ENCODE results near the gene EVC2.

The EVC2 gene

GRCh38 chr4:5660185-5660584 is 48.2 kb downstream of the EVC2 start:
- no peak for DNase-seq

DNA sequence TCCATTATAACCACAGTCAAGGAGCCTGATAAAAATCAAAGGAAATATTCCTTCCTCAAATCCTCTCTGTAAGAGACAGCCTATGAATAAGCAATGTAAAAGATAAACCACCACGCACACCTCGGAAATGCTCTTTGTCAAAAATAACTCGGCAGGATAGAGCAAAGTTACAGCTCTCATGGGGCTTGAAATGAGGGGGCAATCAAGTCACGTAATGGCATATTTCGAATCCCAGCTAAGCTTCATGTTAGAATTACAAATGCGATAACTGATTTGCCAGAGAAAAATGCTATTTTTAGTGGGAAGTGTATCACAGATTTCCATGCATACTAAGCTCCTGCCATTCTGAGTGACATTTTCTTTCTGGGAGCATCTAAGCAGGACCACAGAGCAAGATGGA is 49.4 kb downstream of the EVC2 start:
- DNase-seq: no peak

- no peak for DNase-seq
Measured at GRCh38 chr4:5656415-5656814, 51.9 kb downstream of the EVC2 start.

DNA sequence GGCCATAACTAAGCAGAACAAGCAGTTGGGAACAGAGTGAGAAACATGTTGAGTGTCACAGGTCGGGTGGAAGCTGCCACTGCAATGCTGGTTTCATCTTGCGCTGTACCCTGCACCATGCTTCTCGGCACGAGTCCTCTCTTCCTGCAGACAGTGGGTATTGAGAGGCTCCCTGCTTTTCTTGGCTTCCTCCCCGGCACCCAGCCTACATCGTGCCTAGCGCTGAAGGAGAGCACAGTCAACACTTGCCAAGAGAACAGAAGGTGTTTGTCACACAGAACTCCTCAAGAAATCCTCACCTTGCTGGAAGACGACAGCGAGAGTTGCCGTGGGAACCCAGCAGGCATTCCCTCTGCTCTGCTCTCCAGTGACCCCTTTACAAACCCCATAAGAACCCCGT is 53.6 kb downstream of the EVC2 start:
- DNase-seq: no peak

DNA sequence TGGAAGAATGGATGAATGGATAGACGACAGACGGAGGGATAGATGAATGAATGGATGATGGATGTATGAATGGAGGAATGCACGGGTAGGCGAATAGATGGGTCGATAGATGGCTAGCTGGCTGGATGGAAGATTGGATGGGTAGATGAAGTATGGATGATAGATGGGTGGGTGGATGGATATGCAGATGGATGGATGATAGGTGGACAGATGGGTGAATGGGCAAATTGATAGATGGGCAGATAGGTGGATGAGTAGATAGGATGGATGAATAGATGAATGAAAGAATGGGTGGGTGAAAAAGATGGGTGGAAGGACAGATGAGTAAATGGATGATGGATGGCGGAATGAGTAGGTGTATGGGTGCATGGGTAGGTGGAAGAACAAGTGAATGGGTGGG is 57.3 kb downstream of the EVC2 start:
- no peak for DNase-seq

DNA sequence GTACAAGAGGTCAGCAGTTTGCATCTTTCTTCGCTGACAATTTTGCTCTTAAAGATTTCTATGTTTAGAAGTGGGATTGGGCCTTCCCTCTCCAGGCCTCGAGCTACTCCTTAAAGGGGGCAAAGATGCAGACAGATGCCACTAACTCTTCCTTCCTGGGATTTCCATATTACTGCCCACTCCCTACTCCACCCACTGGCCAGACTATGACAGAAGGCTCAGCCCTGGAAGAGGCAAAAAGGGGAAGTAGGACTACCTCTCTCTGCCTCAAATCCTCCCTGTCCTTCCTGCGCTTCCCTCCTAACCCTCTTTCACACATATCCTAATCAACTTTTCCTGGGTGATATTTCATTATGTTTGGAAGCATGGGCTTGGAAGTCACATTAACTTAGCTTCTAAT is 58.3 kb downstream of the EVC2 start:
- DNase-seq: no peak

DNA sequence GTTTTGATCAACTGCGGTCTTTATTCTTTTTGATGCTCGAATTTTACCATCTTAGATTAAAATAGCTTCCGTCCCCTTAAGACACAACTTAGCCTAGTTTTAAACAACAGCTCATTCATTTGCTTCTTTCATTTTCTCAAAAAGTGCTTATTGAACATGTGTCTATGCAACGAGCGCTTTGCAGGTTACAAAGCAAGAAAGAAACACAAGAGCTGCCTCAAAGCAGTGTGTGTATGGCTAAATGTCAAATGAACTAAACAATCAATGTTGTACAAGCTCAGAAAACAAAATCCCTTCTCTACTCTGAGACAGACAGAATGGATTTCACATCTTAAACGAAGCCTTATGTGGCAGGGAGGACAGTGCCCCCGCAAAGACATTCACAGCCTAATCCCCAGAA is 61.0 kb downstream of the EVC2 start:
- DNase-seq: no peak

- DNase-seq: no peak
Measured at GRCh38 chr4:5640096-5640495, 68.3 kb downstream of the EVC2 start.

DNA sequence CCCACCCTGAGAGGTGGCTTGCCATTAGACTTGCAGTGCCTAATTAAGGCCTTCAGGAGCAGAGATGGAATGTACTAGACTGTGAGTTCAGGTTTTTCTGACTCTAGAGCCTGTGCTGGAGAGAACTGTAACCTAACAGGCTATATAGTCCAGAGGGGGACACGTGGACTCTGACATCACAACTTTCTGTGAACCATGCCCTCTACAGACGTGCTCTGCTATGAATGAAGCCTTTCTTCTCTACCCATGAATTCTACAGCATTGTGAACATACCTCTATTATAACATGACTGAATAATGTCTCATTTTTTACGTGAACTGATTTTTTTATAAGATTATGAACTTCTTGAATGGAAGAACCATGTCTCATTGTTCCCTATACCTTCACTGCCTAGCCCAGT is 68.8 kb downstream of the EVC2 start:
- DNase-seq: no peak

DNA sequence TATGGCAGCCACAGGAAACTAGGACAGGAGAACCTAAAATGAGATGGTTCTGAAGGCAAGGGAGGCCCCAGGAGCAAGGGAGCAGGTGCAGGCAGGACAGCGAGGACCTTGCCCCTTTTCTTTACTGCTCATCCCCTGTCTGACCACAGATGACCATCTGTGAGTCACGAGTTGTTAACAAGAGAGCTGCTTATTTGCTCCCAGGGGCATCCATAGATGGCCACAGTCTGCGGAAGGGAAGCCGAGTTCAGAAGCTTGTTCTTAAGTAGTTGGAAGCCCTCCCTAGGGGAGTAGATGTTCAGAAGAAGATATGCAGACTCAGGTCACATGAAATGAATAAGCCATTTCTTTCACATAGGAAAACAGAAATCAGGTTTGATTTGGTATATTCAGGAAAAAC is 69.4 kb downstream of the EVC2 start:
- no peak for DNase-seq

DNA sequence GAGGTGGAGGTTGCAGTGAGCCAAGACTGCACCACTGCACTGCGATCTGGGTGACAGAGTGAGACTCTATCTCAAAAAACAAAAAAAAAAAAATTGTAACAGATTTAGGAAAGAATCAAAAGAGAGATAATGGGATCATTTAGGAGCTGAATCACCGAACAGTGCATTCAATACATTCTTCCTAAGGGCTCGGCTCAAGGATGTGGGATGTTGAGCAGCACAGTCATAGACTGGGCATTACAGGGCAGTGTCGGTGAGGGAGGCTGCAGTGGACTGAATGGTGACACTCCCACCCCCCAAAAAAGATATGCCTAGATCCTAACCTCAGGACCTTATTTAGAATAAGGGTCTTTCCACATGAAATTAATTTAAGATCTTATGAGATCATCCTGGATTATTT is 70.0 kb downstream of the EVC2 start:
- no peak for DNase-seq

DNA sequence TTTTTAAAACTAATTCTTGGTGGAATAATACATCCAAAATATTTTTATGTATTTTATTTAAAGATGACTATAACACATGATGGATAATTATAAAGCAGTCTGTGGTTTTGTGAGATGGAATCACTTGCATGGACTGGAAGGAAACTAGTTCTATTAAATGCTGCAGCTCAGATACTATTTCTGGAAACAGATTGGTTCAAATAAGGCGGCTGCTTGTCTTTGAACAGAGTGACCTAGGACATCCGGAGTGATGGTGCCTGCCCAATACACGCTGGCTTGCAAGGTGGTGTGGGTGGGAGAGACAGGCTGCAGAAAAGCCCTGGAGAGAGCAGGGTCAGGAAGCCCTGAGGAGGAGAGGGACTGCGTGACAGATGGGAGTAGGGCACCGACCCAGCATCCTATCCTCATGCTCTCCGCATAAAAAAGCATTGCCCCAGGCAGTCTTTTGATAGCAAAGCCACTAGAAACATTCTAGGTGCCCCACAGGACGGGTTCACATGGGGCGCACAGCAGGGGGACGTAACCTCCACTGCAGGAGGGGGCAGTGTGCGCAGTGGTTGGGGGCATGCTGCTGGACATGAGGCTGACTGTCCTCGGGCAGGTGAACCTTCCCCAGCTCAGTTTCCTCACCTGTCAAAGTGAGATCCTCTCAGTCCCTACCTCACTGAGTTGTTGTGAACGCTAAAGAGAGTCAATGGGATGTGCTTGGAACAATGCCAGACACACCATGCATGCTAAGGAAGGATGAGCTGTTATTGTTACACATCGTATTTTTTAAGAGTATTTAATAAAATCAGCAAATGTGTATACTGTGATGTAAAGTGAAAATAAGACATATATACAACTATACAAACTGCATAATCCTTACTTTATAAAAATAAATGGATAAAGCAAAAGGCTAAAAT is 71.3 kb downstream of the EVC2 start:
- no peak for DNase-seq

DNA sequence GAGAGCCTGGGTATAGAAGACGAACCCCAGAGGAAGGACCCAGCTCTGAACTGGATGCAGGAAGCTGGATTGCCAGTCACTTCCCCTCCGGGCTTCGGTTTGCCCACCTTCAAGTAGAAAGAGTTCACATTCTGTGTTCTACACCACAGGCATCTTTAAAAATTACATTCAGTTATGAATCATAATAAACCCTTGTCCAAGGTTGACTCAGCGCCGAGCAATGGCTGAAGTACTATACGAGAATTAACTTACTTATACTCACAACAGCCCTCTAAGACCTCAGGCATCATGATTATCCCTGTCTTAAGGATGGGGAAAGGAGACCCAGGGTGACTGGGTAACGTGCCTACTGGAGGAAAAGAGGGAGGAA is 72.5 kb downstream of the EVC2 start:
- DNase-seq: no peak

- no peak for DNase-seq
Measured at GRCh38 chr4:5632571-5632970, 75.8 kb downstream of the EVC2 start.

DNA sequence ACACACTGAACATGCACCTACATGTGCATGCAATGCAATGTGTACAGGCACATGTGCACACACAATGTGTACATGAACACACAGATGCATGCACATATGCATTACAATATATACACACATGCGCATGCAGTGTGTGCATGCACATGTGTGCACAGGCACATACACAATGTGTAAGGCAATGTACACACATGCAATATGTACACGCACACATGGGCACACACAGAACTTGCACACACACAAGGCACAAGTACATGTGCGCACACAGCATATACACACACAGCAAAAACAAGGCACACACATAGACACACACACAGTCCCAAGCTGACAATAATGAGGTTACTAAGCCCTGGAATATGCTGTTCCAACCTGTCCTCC is 76.3 kb downstream of the EVC2 start:
- DNase-seq: no peak

- no peak for DNase-seq
Measured at GRCh38 chr4:5631352-5632065, 76.8 kb downstream of the EVC2 start.

DNA sequence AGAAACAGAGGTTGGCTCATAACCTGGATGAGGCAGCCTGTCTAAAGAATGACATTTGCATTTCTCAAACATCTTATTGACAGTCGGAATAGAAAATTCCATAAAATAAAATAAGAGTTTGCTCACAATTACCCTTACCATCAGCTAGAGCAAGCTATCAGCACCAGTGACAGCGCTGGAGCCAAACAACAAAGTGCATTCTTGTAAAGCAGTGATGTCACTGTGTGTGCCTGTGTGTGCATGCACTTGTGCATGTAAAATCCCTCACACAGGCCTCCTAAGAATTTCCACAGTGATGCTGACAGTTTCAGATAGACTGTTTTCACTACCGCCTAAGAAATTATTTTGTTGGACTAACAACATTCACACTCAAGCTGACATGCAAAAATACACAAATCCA is 77.6 kb downstream of the EVC2 start:
- DNase-seq: no peak

DNA sequence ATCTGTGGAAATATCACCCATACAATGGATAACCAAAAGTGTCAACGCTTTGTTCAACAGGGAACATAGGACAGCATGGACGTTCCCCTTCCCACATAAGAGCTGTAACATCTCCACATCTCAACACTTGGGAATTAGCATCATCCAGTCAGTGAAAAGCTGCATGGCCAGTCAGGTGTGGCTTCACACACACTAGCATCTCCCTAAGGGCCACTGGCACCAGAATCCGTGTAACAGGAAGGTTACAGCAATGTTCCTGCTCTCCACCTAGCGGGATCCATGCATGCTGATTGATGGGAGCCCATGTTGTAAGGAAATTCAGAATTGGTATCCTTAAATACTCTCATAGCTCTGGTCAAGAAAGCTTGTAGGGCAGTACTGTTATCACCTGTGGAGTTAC is 78.8 kb downstream of the EVC2 start:
- no peak for DNase-seq

DNA sequence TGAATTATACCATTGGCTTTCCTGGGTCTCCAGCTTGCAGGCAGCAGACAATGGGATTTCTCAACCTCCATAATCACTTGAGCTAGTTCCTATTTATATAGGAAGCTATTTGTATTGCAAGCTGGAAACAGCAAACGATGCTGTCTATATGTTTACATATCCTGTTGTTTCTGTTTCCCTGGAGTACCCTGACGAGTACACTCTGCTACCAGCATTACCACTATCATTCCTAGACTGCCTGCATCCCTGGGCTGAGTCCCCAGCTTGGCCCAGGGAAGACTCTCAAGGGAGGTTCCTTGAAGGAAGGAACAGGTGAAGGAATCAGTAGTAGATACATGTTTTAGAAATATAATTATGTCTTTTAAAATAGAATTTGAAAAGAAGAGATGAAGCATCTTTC is 81.4 kb downstream of the EVC2 start:
- no peak for DNase-seq

DNA sequence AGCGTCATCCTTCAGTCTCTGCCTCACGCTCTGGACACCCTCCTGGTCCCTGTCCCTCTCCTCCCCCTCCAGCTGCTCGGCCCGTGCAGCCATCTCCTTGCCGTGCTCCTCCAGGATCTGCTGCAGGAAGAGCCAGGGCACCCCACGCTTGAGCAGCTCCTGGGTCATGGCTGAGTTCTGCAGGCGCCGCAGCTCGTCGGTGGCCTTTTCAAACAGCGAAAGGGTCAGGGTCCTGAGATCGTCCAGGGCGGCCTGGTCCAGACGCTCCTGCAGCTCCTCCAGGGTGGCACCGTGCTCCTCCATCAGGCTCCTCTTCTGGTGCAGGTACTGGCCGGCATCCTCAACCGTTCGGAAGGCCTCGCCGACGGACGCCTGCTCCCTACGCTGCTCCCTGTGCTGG is 85.8 kb downstream of the EVC2 start:
- no peak for DNase-seq

GRCh38 chr4:5619913-5620625 is 88.3 kb downstream of the EVC2 start:
- no peak for DNase-seq

GRCh38 chr4:5618051-5618960 is 90.1 kb downstream of the EVC2 start:
- no peak for DNase-seq
